ENCODE data around the gene ARHGEF3. TPM values are rescaled to one million over a fixed set of nuclear protein-coding genes. Genes with fewer than 3 reads are reported as not detected.
A peak's percentile ranks its signal among the peaks of the same experiment; 100 is the strongest.

ARHGEF3 gene
- total and polyA plus RNA-seq, 7 donors: 5.3 to 34.2 (median 20.3) TPM

GRCh38 chr3:56751056-56751707 lies 50.6 kb downstream of the ARHGEF3 start:
- H3K4me1 ChIP-seq: peaks cover 0 to 20% (median 4%) of the 10 kb centered on the region in 4 donors
- no peaks in the 10 kb centered on the region for H3K27me3 ChIP-seq
- H3K36me3 ChIP-seq: peaks cover 0 to 14% (median 11%) of the 10 kb centered on the region in 4 donors
- TF ChIP-seq CTCF (IDR thresholded peaks at IDR 0.05): no peak
- no peak for TF ChIP-seq POLR2AphosphoS5 (IDR thresholded peaks at IDR 0.05)
- no peak for TF ChIP-seq EP300 (IDR thresholded peaks at IDR 0.05)
- no peaks in the 10 kb centered on the region for H3K9me3 ChIP-seq
- DNase-seq: no peak
- H3K27ac ChIP-seq: no peak overlapping the region
- WGBS, 2 donors: 83 to 89% methylated on average over 5 of the region's 5 CpGs
- intact Hi-C loops (cut with DNase I): no loop called here
- no peak overlapping the region for H3K4me3 ChIP-seq

GRCh38 chr3:56748663-56749231 lies 53.0 kb downstream of the ARHGEF3 start:
- intact Hi-C loops (cut with DNase I): no loop called here
- Histone ChIP-seq H3K4me1 (peaks cover 0 to 5% (median 0%) of the 10 kb centered on the region in 4 donors), H3K27me3 (no peaks in the 10 kb centered on the region), H3K36me3 (peaks cover 4 to 39% (median 15%) of the 10 kb centered on the region in 4 donors), H3K4me3 (no peak overlapping the region), H3K9me3 (no peaks in the 10 kb centered on the region), H3K27ac (peak overlapping the region in 1 of 4 donors; percentile 16)
- 63 to 69% methylated on average over 8 of the region's 8 CpGs for WGBS, 2 donors
- no peak for DNase-seq
- TF ChIP-seq EP300 (IDR thresholded peaks at IDR 0.05) (no peak), POLR2AphosphoS5 (IDR thresholded peaks at IDR 0.05) (no peak), CTCF (IDR thresholded peaks at IDR 0.05) (no peak)

GRCh38 chr3:56747150-56747549 lies 54.6 kb downstream of the ARHGEF3 start:
- DNase-seq: no peak
- intact Hi-C loops (cut with DNase I): no loop called here
- Histone ChIP-seq H3K9me3 (no peaks in the 10 kb centered on the region), H3K4me3 (no peak overlapping the region), H3K27ac (no peak overlapping the region), H3K4me1 (peaks cover 0 to 5% (median 0%) of the 10 kb centered on the region in 4 donors), H3K27me3 (no peaks in the 10 kb centered on the region), H3K36me3 (peaks cover 5 to 37% (median 7%) of the 10 kb centered on the region in 4 donors)
- WGBS, 2 donors: 75 to 88% methylated on average over 2 of the region's 2 CpGs
- no peak for TF ChIP-seq EP300 (IDR thresholded peaks at IDR 0.05)
- no peak for TF ChIP-seq POLR2A (IDR thresholded peaks at IDR 0.05)
- TF ChIP-seq CTCF (IDR thresholded peaks at IDR 0.05): no peak
- TF ChIP-seq POLR2AphosphoS5 (IDR thresholded peaks at IDR 0.05): no peak

GRCh38 chr3:56744016-56744415 lies 57.7 kb downstream of the ARHGEF3 start:
- H3K4me1 ChIP-seq: peaks cover 0 to 2% (median 0%) of the 10 kb centered on the region in 4 donors
- H3K9me3 ChIP-seq: no peaks in the 10 kb centered on the region
- DNase-seq: no peak
- H3K27me3 ChIP-seq: no peaks in the 10 kb centered on the region
- WGBS, 2 donors: 92 to 95% methylated on average over 5 of the region's 5 CpGs
- peaks cover 6 to 43% (median 8%) of the 10 kb centered on the region in 4 donors for H3K36me3 ChIP-seq
- H3K4me3 ChIP-seq: no peak overlapping the region
- H3K27ac ChIP-seq: no peak overlapping the region
- intact Hi-C loops (cut with DNase I): no loop called here
- no peak for TF ChIP-seq POLR2A (IDR thresholded peaks at IDR 0.05)
- no peak for TF ChIP-seq EP300 (IDR thresholded peaks at IDR 0.05)
- no peak for TF ChIP-seq POLR2AphosphoS5 (IDR thresholded peaks at IDR 0.05)
- no peak for TF ChIP-seq CTCF (IDR thresholded peaks at IDR 0.05)

Data from sigmoid colon (tissue), 7 donors.